HG03108 (cell line): ENCODE measurements around the gene ABHD12B.

Experiments
- ATAC-seq: cut with Tn5 transposase; IDR thresholded peaks from one replicate; pipeline ENCODE4 v1.9.1; 2021; ENCODE audit warnings: moderate library complexity; ENCODE audit not compliant: unreplicated experiment

The ABHD12B gene

DNA sequence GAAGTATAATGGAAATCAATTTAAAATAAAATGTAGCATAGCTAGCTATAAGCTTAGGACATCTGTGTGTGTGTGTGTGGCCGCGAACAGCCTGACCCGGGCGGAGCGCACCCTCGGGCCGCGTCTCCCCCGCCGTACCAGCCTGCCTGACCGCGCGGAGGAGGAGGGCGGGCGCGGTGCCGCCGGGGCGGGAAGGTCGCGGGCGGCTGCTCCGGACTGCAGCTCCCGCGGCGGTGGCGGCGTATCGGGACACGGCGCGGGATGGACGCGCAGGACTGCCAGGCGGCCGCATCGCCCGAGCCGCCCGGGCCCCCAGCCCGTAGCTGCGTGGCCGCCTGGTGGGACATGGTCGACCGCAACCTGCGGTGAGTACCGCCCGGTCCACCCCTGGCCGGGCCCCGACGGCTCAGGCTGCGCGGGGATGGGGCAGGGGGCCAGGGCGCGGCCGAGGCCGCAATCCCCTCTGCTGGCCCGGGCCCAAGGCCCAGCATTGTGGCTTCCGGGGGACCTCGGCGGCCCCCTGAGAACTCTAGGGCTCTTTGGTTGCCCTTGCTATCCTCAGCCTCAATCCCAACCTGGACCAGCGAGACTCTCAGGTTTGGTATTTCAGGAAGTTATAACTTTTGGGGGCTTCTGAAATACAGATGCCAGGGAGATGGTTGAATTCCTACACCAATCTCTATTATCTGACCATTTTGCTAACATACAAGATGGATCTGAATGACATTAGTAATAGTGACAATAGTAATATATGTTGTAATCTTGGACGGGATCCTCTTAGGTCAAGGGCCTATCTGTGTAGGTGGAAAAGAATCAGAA, at the start of gene ABHD12B:
ABHD12B (plus strand) TSS at position 140 of the 819 bp plus-strand sequence; CDS start at position 262, 122 bp downstream.
- no peak for ATAC-seq

DNA sequence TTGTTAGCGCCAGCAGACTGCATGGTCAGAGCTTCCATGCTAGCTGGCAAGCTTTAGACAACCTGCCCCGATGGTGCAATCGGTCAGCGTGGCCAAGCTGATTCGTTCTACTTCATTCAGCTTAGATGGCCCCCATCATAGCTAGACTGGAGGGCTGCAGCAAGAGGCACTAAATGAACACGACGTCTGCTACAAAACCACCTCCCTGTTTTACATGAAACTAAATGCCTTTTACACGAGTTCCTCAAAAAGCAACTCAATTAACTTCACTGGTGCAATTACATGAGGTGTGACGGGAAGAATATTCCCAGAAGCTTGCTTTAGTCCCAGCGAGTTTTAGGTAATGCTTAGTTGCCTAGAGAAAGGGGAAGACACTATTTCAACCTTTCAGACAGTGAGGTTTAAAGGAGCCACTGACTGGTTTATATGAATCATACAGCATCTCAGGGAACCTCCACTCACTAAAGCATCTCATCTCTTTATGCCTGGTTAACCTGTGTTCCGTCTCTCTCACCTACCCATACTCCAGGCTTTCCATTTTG, 49.3 kb upstream of the ABHD12B start:
- ATAC-seq, result no peak

DNA sequence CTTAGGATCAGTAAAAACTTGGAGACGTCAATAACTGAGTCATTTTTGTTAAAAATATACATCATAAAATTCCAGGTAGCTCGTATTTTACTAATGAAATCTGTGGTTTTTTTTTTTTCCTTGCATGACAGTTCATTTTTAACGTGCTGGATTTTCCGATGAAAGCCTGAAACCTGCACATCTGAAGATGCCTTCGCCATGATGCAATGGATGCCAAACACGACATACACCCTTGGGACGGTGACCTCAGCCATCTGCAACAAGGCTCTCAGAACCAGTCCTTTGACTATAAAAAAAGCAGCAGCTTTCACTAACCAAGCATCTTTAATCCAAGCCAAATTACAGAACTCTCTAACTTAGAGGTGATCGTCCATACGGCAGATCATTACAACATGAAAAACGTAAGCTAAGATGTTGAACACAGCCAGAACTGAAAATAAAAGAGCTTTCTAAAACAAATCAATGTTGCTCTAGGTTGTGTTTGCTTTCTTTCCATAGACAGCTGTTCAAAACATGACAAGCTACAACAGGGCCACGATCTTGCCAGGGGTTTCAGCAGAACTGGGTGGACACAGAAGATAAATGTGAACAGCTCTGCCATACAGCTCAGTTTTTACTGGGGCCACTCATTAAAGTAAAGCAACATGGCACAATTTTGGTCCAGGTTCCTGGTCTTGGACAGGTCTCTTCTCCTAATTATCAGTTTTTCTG, 48.6 kb upstream of the ABHD12B start:
- peak; percentile 14 for ATAC-seq

- peak; percentile 60 for ATAC-seq
Measured at GRCh38 chr14:50823762-50824636, 47.9 kb upstream of the ABHD12B start.

DNA sequence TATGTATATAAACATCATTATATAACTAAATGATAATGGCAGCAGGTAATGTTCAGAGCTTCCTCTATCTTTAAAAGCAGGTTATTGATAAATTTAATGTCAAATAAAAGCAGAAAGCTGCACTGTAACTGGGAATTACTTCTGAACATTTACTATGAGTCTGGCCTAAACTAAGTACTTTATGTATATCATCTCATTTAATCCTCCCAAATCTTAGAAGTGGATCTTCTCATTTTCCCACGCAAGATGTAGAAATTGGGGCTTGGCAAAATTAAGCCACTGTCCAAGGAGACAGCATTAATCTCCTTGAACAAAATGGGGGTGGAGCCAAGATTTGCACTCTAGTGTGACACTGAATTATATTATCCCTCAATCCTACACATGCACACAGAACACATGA, 46.5 kb upstream of the ABHD12B start:
- ATAC-seq, result no peak

DNA sequence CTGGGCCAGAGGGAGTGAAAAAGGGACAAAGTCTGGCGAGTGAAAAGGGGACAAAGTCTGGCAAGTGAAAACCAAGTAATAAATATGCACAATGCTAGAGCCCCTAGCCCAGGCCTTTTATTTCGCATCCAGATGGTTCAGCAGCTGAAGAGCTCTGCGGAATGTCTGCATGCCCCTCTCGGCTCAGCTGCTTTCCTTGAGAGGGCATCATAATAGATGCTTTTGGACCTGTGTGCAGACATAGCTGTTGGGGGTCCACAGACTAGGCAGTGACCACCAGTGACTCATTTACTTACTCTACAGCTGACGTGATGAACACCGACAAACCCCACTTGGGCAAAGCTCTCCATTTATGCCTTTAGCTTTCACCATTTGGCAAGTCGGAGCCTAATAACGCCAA, 45.2 kb upstream of the ABHD12B start:
- ATAC-seq, result no peak

DNA sequence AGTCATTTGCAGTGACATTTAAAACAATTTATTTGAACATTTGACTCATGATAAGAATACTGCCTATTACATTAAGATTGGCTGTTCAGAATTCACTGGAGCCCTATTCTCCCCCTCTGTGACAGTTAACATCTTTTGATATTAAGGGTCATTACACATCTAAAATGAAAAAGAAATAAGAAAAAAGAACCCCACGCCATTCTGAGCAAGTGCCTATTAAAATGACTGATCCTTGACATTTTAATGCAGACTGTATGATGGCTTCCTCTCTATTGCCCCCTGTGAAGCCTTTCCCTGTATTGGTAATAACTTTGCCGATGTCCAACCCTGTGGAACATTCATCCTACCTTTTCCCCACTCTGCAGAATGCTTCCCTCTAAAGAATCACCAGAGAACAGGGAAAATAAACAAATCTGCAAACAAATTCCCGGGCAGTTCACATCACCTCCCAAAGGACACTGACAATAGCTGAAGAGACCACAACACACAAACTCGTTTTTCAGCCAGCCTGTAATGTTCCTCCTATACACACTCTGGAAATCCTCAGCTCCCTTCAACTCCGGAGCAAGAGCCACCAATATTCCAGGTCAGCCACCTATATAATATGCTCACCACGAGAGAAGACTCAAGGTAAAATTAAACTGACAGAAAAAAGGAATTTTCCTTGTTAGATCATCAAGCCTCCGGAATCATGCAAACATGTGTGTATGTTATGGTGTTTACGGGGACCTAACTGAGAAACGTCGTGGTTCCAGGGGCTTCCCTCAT, 42.9 kb upstream of the ABHD12B start:
- ATAC-seq, result no peak

DNA sequence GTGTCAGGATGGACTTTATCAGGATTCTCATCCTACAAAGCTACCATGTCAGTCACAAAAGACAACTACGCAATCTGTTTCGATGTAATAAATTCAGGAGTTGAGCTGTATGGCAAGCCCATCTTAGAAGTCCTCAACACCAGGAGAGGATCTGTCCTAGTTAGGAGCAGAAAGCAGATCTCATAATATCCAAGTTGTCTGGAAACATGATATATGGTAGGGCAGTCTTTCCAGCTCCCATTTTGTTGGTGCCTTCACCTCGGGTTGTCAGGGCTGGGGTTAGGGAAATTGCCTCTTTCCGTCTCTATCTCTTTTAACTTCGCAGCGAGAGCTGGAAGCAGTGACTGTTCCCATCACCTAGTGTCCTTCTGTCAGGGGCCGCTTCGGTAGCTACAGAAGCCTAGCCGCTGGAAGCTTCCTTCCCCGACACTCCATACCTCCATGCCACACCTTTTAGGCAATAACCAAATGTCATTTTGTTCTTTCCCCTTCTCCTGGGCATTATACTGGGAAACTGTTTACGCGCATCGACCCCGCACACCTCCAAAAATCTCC, 42.3 kb upstream of the ABHD12B start:
- no peak for ATAC-seq

DNA sequence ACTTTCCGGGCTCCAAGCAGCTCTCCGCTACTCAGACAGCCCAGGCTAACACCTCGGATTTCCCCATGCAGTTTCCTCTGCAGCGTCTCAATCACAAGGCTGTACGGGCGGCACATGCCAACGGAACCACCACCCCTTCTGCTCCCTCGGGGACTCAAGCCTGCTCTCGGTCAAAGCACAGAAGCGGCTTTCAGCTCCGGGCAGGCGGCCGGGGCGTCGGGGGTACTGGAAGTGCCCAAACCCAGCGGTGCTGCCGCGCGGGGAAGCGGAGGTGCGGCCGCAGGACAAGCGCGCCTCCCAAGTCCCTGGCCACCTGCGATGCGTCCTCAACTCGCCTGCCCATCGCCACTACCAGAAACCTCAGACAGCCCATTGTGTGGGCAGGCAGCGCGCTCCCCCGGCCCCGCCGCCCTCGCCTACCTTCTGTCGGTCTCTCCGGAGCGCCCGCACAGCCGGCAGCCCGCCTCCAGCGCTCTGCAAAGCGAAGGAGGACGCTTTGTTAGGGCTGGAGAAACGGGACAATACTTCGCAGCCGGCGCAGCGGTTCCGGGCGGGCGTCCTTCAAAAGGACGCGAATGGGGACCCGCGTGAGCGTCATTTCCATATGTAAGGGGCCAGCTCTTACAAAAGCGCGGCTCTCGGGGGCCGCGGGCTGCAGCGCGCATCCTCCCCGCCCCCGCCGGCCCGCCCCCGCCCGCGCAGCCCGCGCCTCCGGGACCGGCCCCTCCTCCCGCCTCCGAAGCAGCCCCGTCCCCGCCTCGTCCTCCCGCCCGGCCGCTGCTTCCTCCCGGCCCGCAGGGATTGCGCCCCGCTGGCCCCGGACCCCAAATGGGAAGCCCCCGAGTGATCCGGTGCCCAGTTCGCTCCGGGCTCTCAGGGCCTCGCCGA, 41.6 kb upstream of the ABHD12B start:
- ATAC-seq, result peak; percentile 39

DNA sequence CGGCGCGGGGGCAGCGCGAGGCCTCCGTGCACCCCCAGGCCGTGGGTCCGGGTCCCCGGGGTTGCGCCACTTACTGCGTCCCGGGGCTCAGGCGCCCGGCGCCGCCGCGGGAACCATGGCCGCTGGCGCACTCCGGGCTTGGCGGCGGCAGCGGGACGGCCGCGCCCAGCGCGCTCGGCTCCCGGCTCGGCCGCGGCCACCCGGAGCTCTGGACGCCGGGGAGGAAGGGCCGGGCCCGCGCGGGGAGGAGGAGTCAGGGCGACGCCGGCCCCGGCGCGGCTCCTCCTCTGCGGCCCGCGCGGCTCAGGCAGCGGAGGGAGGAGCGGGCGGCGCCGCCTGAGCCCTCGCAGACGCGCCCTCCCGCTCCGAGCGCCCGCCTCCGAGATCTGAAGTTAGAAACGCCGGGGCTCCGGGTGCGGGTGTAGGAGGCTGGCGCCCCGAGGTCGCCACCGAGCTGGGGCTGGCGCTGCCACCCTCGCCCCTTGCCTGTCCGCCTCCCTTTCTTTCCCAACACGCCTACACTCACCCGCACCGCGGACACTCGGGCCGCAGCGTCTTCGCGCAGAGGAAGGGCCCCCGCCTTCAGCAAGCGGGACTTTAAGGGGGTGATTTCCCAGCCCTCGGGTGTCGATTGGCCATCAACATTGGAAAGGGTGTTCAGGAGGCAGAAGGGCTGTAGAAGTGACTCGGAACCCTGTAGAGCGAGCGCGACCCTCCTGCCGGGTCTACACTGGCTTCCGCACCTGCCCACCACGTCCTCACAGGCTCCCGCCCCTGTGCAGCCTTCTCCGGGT, 40.7 kb upstream of the ABHD12B start, which contains the start of gene NIN:
NIN (minus strand) TSS at position 231 of the 794 bp plus-strand sequence. CDS start 9,106 bp downstream, outside the sequence.
- ATAC-seq, result peak; percentile 62

DNA sequence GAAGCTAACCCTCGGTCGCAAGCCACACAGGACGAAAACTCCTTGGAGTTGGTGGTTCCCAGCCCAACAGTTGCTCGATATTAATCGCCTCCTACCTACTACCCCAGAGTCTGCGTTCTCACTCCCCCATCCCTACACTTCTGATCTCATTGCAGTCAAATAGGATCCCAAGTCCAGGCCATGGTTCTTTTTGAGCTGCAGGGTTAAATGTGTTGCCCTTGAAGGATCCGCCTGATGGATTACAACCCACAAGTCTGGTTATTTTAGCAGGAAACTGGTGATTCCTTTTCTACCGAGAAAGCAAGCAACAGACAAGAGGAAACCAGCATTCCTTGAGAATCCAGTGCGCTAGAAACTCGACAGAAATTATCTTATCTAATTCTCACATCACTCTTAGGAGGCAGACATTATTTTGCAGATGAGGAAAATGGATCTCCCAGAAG, 40.1 kb upstream of the ABHD12B start:
- ATAC-seq, result no peak

GRCh38 chr14:50832935-50833630, 38.8 kb upstream of the ABHD12B start:
- no peak for ATAC-seq

GRCh38 chr14:50834802-50835276, 37.0 kb upstream of the ABHD12B start:
- ATAC-seq, result no peak

DNA sequence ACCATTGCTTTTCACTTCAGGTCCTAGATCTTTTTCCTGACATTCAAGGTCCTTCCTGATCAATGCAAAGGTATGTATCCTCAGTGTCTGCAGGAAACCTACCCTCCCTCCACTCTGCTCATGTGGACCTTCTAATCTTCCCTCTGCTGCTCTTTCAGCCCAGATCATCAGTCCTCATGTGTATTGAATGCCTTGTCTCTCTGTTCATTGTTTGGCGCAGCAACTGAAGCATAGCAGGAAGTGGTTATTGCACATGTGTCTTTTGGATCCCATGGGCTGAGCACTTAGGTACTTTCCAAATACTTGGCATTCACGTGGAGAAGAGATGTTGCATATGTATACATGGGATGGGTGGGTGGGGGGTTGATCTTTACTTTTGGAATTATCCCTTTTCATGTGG, 36.6 kb upstream of the ABHD12B start:
- no peak for ATAC-seq

DNA sequence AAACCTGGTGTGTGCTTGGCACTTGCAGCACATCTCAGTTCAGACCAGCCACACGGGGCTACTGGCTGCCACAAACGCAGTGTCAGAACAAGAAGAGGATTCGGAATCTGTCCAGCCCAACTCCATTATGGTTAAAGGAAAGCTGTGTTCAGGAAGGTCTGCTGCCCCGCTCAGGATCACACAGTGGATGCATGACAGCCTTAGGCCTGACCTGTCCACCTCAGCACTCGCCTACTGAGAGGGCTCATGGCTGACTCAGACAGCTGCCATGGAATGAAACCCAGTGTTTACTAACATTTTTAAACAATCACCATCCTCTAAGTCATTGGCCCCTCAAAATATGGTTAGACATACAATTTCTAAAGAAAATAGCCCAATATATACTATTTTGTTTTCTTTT, 35.3 kb upstream of the ABHD12B start:
- ATAC-seq, result no peak

DNA sequence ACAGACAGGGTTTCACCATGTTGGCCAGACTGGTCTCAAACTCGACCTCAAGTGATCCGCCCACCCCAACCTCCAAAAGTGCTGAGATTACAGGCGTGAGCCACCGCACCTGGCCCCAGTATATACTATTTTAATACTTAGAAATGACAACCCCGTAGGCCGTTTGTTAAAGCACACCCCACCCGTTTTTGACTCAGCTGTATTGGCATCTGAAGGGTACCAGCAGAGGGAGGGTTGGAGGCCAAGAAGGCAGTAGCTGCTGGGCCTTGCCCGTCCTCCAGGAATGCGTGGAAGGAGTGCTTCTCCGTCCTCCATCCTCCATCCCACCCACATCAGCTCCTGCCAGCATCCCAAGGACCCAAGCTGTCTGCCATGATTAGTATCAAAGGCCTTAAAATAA, 34.6 kb upstream of the ABHD12B start:
- no peak for ATAC-seq

- ATAC-seq, result no peak
Measured at GRCh38 chr14:50837850-50838470, 33.9 kb upstream of the ABHD12B start.
